Mucosa of gallbladder (tissue), 1 donor: ENCODE measurements around the gene GSK3B. TPM values are rescaled to one million over a fixed set of nuclear protein-coding genes. Genes with fewer than 3 reads are reported as not detected.
"Not testable (repeated sequence)": the region's sequence is repeated elsewhere in the genome, so short reads cannot be mapped to it uniquely, and the experiment has no call there.

Experiments used
- DNase-seq: peaks from one replicate; pipeline ENCODE4 v3.0.0-alpha.2; 2020; ENCODE audit warnings: low spot score
- total RNA-seq: library from RNA; stranded (reverse); gene quantifications from one replicate; pipeline ENCODE4 v1.2.1, GENCODE V29; 2021
- donor health status: DM: no; HTN: no; CAD: no.

The GSK3B gene
- total RNA-seq, 1 donor from 2014 or later, result 44.7 TPM

DNA sequence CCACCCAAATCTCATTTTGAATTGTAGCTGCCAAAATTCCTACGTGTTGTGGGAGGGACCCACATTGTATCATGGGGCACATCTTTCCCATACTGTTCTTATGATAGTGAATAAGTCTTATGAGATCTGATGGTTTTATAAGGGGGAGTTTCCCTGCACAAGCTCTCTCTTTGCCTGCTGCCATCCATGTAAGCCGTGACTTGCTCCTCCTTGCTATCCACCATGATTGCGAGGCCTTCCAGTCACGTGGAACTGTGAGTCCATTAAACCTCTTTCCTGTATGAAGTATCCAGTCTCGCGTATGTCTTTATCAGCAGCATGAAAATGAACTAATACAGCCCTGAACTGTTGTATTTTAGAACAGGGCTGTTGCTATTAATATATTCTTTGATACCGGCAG lies 40.6 kb downstream of the GSK3B start:
- not testable (repeated sequence) for DNase-seq

DNA sequence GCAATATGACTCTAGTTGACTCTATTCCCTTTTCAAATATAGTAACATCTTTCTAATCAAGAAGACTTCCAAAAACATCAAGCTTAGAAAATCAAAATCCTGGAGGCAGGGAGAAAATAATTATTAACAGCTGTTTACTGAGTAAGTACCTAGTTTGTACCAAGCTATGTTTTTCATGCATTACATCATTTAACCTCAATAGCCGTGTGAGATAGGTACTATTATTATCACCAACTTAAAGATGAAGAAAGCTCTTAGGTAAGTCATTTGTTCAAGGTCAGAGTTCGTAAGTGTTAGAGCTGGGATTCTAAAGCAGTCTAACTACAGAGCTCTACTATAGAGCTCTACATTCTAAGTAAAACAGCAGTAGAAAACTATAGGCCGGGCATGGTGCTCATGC lies 41.6 kb downstream of the GSK3B start:
- no peak for DNase-seq

DNA sequence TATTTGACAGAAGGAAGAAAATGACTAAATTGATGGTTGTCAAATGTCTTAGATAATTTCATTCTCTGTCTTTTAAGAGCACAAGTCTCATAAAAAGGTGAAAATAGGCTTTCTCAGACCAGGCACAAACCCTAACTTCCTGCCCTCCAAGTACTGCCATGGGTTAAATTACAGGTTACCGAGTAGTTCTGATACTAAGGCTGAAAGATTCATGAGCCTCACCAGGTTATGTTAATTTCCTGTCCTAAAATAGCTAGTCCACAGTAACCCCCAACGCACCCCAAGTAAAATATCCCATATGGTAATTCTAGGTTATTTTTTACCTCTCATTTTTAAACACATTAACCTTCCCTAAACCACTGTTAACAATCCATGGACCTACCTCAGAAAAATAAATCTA lies 42.0 kb downstream of the GSK3B start:
- no peak for DNase-seq

DNA sequence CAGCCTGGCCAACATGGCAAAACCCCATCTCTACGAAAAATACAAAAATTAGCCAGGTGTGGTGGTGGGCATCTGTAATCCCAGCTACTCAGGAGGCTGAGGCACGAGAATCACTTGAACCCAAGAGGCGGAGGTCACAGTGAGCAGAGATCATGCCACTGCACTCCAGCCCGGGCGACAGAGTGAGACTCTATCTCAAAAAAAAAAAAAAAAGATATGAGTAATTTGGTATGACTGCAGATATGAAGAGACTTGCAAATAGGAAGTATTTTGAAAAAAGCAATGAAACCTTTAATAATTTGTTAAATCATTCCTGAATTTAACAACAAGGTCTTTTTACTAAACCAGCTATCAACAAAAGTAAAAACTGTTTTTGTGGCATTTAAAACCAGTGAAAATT lies 42.7 kb downstream of the GSK3B start:
- DNase-seq, result not testable (repeated sequence)

DNA sequence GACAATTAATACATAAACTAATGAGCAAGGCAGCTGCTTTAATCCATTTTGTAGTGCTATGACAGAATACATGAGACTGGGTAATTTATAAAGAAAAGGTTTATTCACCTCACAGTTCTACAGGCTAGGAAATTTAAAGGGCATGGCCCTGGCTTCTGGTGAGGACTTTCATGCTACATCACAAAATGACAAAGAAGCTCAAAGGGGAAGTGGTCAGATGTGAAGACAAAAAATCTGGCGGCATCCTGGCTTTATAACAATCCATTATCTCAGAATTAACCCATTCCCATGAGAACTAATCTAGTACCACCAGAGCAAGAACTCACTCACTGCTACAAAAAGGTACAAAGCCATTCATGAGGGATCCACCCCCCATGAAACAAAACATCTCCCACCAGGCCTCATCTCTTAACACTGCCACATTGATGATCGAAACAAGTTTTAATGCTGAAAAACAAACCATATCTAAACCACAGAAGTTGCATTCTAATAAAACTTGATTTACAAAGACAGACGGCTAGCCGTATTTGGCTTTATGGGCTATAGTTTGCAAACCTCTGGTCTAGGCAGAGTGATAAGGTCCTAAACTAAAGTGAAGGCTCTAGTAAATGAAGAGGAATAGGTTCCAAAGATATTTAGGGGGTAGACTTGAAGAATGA lies 44.2 kb downstream of the GSK3B start:
- DNase-seq, result no peak

DNA sequence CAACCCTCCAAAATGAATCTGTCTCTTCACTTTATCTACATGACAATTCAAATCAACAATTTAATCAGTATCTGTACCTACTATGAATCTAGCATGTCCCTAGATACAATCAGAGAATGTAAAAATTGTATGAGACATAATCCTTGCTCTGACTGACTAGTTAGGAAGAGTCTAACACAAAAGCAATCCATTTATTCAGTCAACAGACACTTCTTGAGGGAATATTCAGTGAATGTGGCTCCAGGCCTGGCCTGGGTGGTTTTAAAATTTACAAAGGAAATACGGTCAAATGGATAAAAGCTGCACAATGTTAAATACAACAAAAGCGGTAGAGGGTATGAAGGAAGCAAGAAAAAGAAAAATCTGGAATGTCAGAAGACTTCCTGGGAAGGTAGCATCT lies 45.2 kb downstream of the GSK3B start:
- no peak for DNase-seq

DNA sequence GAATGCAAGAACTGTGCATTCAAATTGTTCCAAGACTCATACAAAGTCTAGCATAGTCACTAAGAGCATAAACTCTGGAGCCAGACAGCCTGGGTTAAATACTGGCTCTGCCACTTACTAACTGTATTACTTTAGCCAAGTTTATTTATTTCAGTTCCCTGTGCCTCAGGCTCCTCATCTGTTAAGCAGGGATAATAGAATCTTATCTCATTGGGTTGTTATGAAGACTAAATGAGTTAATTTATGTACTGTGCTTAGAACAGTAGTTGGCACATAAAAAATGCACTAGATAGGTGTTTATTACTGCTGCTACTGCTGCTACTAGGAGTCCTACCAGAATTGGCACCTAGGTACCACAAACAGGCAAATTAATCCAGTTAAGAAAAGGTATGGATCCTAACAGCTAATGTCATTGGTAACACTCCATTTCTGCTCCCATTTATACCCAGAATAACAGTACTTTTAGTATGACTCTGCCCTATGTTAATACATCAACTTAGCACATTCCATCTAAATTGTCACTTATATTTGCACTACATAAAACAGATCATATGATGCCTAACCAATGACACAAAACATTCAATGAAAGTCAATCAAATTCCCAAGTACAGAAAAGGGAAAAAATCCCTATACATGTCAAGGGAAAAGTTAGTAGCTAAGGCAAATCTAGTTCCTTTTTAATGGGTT lies 45.7 kb downstream of the GSK3B start:
- no peak for DNase-seq

DNA sequence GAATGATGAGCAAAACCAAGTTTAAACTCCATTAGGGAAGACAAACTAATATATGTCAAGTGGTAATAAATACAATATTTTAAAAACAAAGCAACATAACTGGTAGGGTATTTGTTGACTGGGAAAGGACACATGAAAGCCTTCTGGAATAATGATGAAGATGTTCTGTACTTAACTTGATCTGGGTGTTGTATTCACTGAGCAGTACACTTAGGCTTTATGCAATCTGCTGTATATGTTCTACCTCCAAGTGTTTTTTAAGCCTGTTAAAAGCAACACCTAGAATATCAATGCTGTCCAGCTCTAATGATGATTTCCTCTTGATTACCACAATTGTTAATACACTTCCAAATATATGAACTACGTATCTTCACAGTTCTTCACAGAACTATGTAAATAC lies 46.6 kb downstream of the GSK3B start:
- DNase-seq, result no peak

DNA sequence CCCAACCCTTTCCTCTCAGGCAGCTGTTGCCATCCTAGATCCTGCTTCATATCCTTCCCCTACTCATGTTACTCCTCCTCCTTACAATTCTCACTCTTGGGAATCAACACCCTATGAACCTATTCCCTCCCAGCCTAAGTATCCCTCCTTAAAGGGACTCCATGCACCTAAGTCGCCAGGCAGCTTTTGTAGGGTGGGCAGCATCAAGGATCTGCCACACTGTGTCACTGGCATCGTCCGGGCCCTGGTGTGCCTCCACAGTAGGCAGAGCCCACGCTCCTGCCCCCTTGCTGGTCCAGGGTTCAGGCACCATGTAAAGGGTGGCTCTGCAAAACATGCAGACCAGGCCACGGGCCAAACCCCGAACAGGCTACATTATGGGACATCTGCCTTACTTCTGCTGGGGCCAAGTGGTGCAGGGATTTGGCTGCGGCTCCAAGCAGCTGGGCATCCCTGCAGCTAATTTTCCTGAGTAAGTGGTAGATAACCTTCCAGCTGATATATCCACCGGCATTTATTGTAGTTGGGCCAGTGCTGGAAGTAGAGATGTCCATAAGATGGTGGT lies 53.4 kb downstream of the GSK3B start:
- DNase-seq, result no peak

DNA sequence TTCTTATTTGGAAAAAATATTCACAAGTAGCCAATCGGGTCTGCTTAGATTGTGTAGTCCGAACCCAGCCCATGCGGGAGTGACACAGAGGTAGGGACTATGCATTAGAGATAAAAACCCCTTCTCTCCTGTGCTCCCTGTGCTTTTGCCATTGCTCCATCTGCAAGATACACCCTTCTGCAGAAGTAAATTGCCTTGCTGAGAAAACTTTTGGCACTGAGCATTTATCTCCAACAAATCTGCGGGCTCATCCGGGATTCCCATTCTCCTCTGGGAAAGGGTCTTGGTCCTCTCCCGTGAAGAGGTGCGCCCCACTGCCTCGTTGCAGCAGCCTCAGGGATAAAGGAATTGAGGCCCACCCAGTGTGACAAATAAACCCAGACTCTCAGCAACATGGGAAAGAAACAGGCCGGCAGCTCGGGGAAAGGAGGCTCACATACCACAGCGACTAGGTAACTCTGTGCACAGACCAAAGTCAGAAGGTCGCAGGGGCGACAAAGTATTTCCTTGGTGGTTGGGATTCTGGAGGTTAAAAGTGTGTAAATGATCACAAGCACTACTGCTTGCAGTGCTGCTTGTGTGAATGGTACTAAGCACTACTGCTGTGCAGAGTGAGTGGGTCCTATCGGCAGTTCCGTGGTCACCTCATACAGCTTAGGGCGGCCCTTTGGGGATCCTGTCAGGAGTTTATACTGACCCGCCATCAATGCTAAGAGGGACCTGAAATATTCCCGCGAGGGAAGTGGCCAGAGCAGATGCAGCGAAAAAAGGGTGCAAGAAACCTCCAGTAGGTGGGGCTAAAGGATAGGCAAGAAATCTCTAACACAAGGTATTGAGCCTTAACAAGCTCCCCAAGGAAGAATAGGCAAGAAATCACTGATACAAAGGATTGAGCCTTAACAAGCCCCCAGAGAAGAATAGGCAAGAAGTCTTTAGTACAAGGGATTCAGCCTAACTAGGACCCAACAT lies 54.3 kb downstream of the GSK3B start:
- DNase-seq, result no peak

DNA sequence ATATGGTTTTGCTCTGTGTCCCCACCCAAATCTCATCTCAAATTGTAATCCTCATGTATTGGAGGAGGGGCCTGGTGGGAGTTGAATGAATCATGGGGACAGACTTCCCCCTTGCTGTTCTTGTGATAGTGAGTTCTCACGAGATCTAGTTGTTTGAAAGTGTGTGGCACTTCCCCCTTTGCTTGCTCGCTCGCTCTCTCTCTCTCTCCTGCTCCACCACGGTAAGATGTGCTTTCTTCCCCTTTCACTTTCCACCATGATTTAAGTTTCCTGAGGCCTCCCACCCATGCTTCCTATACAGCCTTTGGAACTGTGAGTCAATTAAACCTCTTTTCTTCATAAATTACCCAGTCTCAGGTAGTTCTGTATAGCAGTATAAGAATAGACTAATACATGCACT lies 60.7 kb downstream of the GSK3B start:
- no peak for DNase-seq

DNA sequence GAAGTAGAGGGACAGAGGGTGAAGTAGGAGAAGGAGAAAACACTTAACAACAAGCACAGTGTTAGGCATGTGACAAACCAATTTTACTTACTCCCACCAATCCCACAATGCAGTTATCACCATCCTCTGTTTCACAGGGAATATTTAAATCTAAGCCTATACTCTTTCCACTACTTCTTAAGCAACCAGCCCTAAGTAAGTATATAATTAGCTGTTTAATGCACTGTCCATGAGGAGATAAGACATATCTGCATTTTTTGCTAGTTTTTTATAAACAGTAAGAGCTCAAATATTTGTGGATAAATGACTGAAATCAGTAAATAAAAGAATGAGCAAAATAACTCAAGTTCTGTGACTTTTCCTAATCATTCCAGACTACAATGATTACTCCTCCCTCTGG lies 62.7 kb downstream of the GSK3B start:
- DNase-seq, result no peak

DNA sequence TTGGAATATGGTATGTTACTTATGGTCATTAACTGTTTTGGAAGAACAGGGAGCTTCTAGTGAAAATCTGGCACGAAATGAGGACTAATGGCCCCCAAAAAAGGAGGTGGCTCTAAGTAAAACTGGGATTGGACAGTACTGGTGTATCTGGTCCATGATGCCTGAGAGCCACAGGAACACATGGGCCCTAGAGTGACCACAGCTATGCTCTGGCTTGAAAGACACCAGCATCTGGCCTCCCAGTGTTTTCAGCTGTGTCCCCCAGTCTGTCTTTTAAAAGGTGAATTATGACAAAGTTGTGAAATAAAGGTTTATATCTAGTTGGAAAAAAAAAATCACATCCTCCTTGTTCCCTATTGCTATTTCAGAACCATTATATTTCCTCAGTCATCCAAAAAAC lies 64.5 kb downstream of the GSK3B start:
- no peak for DNase-seq

DNA sequence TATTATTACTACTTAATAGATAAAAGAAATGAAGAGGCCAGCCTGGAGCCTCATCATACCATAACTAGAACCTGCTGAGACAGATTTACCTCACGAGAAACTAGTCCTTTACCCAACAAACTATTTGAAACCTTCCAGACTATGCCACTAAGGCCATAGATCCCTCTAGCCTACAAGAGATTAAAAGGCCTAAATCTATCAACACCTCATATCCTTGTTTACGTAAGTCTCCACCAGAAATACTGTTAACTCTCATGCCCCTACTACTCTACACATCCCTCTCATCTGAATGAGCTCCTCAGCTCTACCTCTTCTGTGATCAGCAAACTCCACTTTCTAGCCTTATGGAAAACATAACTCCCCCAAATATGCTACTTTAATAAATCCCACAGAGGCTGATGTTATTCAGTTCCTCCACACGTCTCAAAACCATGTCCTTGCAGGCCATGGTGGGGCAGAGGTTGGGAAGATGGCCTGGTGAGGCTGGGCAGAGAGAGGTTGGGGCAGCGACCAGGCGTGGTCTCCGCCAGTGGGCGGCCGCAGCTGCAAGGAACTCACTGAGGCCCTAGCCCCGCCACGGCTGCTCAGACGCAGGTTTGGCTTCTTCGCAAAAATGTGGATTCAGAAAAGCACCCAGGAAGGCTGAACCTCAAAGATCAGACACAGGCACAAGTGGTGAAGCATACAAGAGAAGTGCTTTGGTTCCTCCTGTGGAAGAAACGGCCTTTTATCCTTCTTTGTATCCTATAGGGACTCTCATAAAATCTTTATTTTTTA lies 65.8 kb downstream of the GSK3B start:
- DNase-seq, result no peak

DNA sequence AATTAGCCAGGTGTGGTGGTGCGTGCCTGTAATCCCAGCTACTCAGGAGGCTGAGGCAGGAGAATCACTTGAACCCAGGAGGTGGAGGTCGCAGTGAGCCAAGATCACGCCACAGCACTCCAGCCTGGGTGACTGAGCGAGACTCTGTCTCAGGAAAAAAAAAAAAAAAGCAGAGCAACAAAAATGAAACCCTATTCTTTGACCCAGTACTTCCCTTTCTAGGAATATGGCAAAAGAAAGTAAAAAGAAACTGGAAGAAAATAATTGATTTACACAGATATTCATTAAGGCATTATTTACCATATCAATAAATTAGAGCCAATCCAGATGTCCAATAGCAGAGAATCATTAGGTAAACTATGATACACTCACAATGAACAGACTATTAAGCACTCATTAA lies 67.0 kb downstream of the GSK3B start:
- DNase-seq, result no peak

DNA sequence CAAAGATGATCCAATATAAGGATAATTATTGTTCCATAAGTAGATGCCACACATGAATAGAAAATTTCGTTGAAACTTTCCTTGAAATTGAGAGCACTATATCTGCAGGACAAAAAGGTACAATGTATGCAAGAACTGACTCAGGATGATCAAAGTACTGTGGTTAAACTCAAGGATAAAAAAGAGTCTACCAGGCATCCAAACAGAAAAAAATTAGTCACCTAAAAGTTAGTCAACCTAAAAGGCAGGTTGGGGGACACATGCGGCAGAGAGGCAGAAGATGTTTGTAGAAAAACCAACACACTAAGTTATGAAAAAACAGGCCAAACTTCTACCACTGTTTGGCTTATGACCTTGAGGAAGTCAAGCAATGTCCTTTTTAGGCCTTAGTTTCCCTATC lies 68.7 kb downstream of the GSK3B start:
- DNase-seq, result no peak

DNA sequence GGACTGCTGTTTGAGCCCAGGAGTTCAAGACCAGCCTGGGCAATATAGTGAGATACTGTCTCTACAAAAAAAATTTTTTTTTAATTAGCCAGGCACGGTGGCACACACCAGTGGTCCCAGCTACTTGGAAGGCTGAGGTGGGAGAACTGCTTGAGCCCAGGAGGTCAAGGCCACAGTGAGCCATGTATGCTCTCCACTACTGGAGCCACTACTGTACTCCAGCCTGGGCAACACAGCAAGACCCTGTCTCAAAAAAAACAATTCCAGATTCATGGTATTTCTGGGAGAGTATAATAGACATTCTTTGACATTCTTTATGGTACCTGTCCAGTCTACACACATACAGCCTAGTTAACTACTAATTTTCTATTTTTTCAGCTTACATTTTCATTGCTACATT lies 70.1 kb downstream of the GSK3B start:
- DNase-seq, result no peak

DNA sequence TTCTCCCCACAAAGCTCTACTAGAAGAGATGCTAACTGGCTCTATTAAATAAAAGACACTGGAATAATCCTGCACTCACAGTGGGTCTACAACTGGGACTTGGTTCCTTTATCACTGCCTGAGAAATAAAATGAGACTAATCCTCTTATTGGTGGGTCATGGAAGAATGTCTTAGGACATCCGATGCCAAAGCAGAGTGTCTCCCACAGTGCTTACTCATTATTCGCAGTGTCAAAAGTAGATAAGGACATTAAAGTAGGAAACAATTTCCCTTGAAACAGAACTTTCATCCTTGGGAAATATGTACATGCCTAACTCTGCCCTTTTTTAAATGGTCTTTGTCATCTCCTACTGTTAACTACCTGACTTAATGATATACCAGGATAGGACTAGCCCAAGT lies 71.5 kb downstream of the GSK3B start:
- DNase-seq, result no peak

DNA sequence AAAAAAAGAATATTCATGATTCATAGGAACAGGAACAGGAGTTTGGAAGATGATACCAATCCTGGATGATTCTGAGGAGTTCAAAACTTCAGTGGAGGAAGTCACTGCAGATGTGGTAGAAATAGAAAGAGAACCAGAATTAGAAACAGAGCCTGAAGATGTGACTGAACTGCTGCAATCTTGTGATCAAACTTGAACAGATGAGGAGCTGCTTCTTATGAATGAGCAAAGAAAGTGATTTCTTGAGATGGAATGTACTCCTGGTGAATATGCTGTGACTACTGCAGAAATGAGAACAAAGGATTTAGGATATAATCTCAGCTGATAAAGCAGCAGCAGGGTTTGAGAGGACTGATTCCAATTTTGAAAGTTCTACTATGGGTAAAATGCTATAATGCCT lies 72.7 kb downstream of the GSK3B start:
- no peak for DNase-seq

DNA sequence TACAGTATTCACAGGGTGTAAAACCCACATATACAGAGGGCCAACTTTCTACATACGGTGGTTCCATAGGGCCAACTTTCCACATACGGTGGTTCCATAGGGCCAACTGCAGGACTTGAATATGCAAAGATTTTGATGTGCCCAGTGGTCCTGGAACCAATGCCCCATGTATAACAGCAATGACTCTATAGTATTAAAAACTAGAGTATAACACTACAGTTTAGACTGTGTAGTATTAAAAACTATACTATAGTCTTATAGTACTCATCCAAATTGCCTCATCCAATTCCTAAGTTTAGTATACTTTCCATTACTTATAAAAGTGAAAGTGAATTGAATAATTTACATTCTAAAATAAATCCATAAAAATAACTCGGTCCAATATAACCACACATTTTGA lies 75.9 kb downstream of the GSK3B start:
- no peak for DNase-seq

DNA sequence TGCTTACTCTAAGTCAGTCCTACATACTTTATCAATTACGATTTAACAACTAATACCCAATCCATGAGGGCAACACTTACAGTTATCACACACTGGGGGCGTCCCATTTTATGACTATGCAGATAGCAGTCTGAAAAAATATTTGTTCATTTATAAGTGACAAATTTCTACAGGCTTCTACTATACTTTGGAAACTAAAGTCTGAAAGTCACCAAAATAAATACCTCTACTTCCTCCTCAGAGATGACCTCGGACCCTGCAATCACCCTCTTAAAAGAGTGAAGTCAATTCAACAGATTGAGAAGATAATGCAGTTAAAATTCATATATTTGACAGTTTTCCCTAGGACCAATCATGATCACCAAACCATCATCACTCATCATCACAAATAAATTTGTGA lies 76.6 kb downstream of the GSK3B start:
- no peak for DNase-seq

DNA sequence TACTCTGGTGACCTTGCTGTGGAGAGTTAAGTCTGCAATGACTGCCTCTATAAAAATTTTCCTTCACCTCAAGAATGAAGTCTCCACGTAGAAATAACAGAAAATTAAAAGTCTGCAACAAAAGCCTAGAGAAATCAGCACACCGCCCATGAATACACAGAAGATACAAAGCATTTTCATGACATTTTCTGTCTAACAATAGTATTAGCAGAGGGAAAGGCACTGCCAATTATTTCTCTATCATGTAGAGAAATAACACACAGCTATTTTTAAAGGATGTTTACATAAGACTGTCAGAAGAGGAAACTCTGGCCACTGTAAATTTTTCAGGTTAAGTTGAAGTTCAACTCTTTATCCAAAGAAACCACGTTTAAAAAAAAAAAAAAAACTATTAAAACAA lies 80.8 kb downstream of the GSK3B start:
- DNase-seq, result no peak
